H1 (cell line): ENCODE measurements around the gene GOLPH3L. TPM values are rescaled to one million over a fixed set of nuclear protein-coding genes. Genes with fewer than 3 reads are reported as not detected.

Experiments
- CTBP2 ChIP-seq: IDR thresholded peaks from 2 replicates; pipeline ENCODE4 v1.7.0; 2011; ENCODE audit warnings: borderline replicate concordance, mild to moderate bottlenecking, moderate library complexity, mixed read lengths, low read length; ENCODE audit not compliant: insufficient read depth, insufficient read length
- EP300 ChIP-seq, 2 experiments: IDR thresholded peaks; 1 replicate in 1 of 2; 2 replicates in 1 of 2; pipeline ENCODE4 v1.6.1; 2011 to 2012; ENCODE audit warnings: low read depth in 2 of 2, low read length in 2 of 2, mild to moderate bottlenecking in 2 of 2, borderline replicate concordance in 1 of 2, inconsistent platforms in 1 of 2, moderate library complexity in 1 of 2
- HDAC6 ChIP-seq: IDR thresholded peaks from one replicate; pipeline ENCODE4 v1.7.1; 2012; ENCODE audit warnings: low read depth, mild to moderate bottlenecking, inconsistent platforms, low read length, moderate library complexity
- TCF12 ChIP-seq: IDR thresholded peaks from 2 replicates; pipeline ENCODE4 v1.6.1; 2011; ENCODE audit warnings: low read depth, mild to moderate bottlenecking, low read length
- USF2 ChIP-seq: IDR thresholded peaks from 2 replicates; pipeline ENCODE4 v1.6.1; 2011; ENCODE audit warnings: low read length, improper control_type of control experiment
- polyA plus RNA-seq, 7 experiments: library from polyadenylated mRNA; depleted of rRNA in 3 of 7; stranded (reverse) in 5 of 7; unstranded in 2 of 7; fragments of >200 nt in 5 of 7; fragments of 200-250 nt in 2 of 7; gene quantifications; 1 replicate in 5 of 7; 2 replicates in 1 of 7; 4 replicates in 1 of 7; pipeline versions ENCODE4 v1.2.1 to v1.2.3, GENCODE V29; 2011 to 2013; ENCODE audit warnings: missing spikeins in 2 of 7, mixed read lengths in 2 of 7
- total RNA-seq: library from RNA; stranded (reverse); fragmentation: NEBNext Ultra II Directional; extraction: Animal tissue kit (Norgen Biotek cat#: 25700); gene quantifications from 2 replicates; pipeline ENCODE4 v1.2.1, GENCODE V29; 2021

GOLPH3L gene
- total and polyA plus RNA-seq, 2 of the 8 experiments (the other 6 are each of a cell fraction or from before 2014, with no cell fraction given): 13.3 to 40.8 TPM

GRCh38 chr1:150692720-150693119 lies 4.2 kb downstream of the GOLPH3L start (continued):
- no peak for TF ChIP-seq USF2
- no peak for TF ChIP-seq HDAC6
- TF ChIP-seq EP300 (IDR thresholded peaks at IDR 0.05; ENCODE audit: borderline replicate concordance in 1 of 2, low read depth in 2 of 2, low read length in 2 of 2): no peak
- TF ChIP-seq CTBP2: no peak
- no peak for TF ChIP-seq TCF12
